ENCODE results near the gene PDE10A. TPM values are rescaled to one million over a fixed set of nuclear protein-coding genes. Genes with fewer than 3 reads are reported as not detected.

PDE10A gene
- 2.3 and 44.2 TPM in 2 replicates for total RNA-seq

GRCh38 chr6:165662749-165663376, at the start of gene PDE10A:
Gene PDE10A, minus strand, starts transcription at chr6:165663241. Its CDS starts 430 bp downstream, at chr6:165662811.

DNA sequence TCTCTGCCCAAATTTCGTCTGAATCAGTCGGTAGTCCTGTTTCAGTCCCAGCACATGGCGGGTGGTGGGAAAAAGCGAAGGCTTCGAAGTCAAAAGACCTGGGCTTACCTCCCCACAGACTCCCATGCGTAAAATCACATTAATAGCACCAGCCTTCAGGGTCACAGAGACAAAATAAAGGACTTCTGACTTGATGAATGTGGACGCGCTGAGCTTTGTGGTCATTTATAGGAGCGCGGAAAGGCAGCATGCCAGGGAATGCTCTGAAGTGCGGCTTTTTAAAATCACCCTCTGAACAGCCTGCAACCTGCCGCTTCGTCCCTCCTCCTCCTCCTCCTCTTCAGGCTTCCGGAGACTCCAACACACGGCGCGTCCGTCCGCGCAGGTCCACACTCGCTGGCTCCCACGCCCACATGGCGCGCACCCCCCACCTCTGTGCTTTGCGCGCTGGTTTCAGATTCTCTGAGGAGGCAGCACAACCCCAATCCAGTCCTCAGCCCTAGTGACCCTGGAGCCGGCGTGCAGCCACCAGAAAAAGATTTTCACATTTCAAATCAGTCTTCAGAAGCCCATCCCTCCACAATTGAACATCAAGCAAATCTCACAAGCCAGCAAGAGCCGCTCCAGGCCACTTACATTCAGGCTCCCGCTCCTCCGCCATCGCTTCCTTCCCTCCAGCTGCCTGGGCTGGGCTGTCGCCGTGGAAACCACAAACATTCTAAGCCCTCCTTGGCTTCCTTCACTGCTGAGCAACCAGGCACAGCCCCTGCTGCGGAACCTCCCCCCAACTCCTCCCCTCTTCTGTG, 353.9 kb downstream of the PDE10A start, which contains the start of gene C6orf118:
Gene C6orf118 (minus strand): TSS at position 680 of the 806 bp plus-strand sequence. CDS start 19 bp downstream, at position 661.

